OCI-LY7 (cell line): Measurements from ENCODE around the gene RAD51AP2. TPM values are rescaled to one million over a fixed set of nuclear protein-coding genes. Genes with fewer than 3 reads are reported as not detected.

Source experiments
- BruUV-seq: library from RNA; stranded (reverse); fragments of 400-500 nt; replicated peaks from 2 replicates; lab custom pipeline; 2021; lab: Mats Ljungman, UMichigan
- CTCF ChIA-PET: fragments of 300-600 bp; sonication (Branson Sonifier 250); formaldehyde crosslinking; loops from one replicate; lab custom pipeline; 2022; ENCODE audit warnings: antibody characterized with exemption; ENCODE audit not compliant: unreplicated experiment; lab: Charles Lee
- POLR2A ChIA-PET: fragments of 300-600 bp; sonication (Branson Sonifier 250); formaldehyde crosslinking; loops from one replicate; lab custom pipeline; 2022; ENCODE audit warnings: antibody characterized with exemption; lab: Charles Lee
- DNase-seq: peaks from one replicate; pipeline ENCODE4 v3.0.0-alpha.2; 2015; ENCODE audit warnings: low spot score
- H2AFZ ChIP-seq: fragments of 200-600 bp; sonication (generic), shearing (Covaris generic); 2 replicates; pipeline ENCODE4 v1.6.1; 2014; ENCODE audit warnings: mild to moderate bottlenecking, antibody characterized with exemption, low read length, moderate library complexity
- H3K27ac ChIP-seq: fragments of 200-600 bp; sonication (generic); 2 replicates; pipeline ENCODE4 v1.5.1; 2014; ENCODE audit warnings: mixed run types, low read depth, mild to moderate bottlenecking, moderate library complexity, low read length, inconsistent platforms; ENCODE audit not compliant: poor library complexity, severe bottlenecking
- H3K36me3 ChIP-seq: fragments of 200-600 bp; sonication (generic); 2 replicates; pipeline ENCODE4 v1.6.1; 2014; ENCODE audit warnings: mild to moderate bottlenecking, antibody characterized with exemption, low read length, moderate library complexity, mixed read lengths; ENCODE audit not compliant: insufficient read depth
- H3K4me1 ChIP-seq: fragments of 200-600 bp; sonication (generic); 2 replicates; pipeline ENCODE4 v1.5.1; 2014; ENCODE audit warnings: mild to moderate bottlenecking, low read length; ENCODE audit not compliant: insufficient read depth, poor library complexity, severe bottlenecking
- H3K4me2 ChIP-seq: fragments of 200-600 bp; sonication (generic); 2 replicates; pipeline ENCODE4 v1.6.1; 2014; ENCODE audit warnings: mild to moderate bottlenecking, low read length
- H3K4me3 ChIP-seq: fragments of 200-600 bp; sonication (generic); 2 replicates; pipeline ENCODE4 v1.5.1; 2014; ENCODE audit warnings: mild to moderate bottlenecking, low read depth, low read length; ENCODE audit not compliant: poor library complexity, severe bottlenecking
- H3K79me2 ChIP-seq: fragments of 200-600 bp; sonication (generic); 2 replicates; pipeline ENCODE4 v1.6.1; 2016; ENCODE audit warnings: low read depth, mild to moderate bottlenecking, low read length, moderate library complexity, mixed read lengths; ENCODE audit not compliant: insufficient read depth
- H3K9me2 ChIP-seq: fragments of 200-600 bp; sonication (generic); 2 replicates; pipeline ENCODE4 v1.6.1; 2016; ENCODE audit warnings: mild to moderate bottlenecking, low read length, mixed read lengths; ENCODE audit not compliant: insufficient read depth
- H3K9me3 ChIP-seq: fragments of 200-600 bp; sonication (generic); 2 replicates; pipeline ENCODE4 v1.6.1; 2014; ENCODE audit warnings: mild to moderate bottlenecking, mixed run types, low read length, mixed read lengths
- H4K20me1 ChIP-seq: fragments of 200-600 bp; sonication (generic); 2 replicates; pipeline ENCODE4 v1.6.1; 2014; ENCODE audit warnings: mild to moderate bottlenecking, antibody characterized with exemption, low read length, moderate library complexity, mixed read lengths; ENCODE audit not compliant: insufficient read depth
- CTCF ChIP-seq: fragments of 200-600 bp; sonication (generic); conservative IDR thresholded peaks from 2 replicates; pipeline ENCODE4 v1.5.1; 2014; ENCODE audit warnings: mild to moderate bottlenecking, antibody characterized with exemption, low read length, moderate library complexity, mixed read lengths
- EZH2phosphoT487 ChIP-seq: fragments of 200-600 bp; sonication (generic); IDR thresholded peaks from 2 replicates; pipeline ENCODE4 v1.6.1; 2018; ENCODE audit warnings: low read depth, borderline replicate concordance, mild to moderate bottlenecking, mixed run types, antibody characterized with exemption, low read length, moderate library complexity, mixed read lengths
- intact Hi-C: fragments of 100-400 bp; cut with micrococcal nuclease; formaldehyde crosslinking; loops from one replicate; pipeline ENCODE4 v1.10.0; 2022; ENCODE audit not compliant: unreplicated experiment
- total RNA-seq, 2 experiments: library from RNA; depleted of rRNA in 1 of 2; stranded (reverse); fragments of >200 nt in 1 of 2; shearing (Covaris generic) in 1 of 2; gene quantifications; 2 replicates each; pipeline ENCODE4 v1.2.3, GENCODE V29; 2014 to 2022

Gene RAD51AP2
- total RNA-seq, 2 experiments from 2014 or later = 0.35 TPM; not detected in 1

- Histone ChIP-seq H3K9me2 (no peaks in the 10 kb centered on the region), H3K4me3 (no peak overlapping the region), H3K9me3 (no peaks in the 10 kb centered on the region), H2AFZ (no peak overlapping the region), H3K4me2 (no peak overlapping the region), H3K36me3 (no peaks in the 10 kb centered on the region), H3K79me2 (no peaks in the 10 kb centered on the region), H3K27ac (no peak overlapping the region), H3K4me1 (no peaks in the 10 kb centered on the region), H4K20me1 (no peaks in the 10 kb centered on the region)
- CTCF ChIA-PET = no interaction called here
- intact Hi-C loops = loop anchor here (10.0 kb wide), 2 partner anchors 358 to 898 kb away; no protein-coding TSS in a partner anchor
- DNase-seq = no peak
- POLR2A ChIA-PET = no interaction called here
- TF ChIP-seq CTCF (no peak), EZH2phosphoT487 (no peak)
- BruUV-seq = no TSS peak
These were observed 41.4 kb downstream of the RAD51AP2 start for GRCh38 chr2:17476830-17477229.

GRCh38 chr2:17476064-17476463 lies 42.2 kb downstream of the RAD51AP2 start:
- no peak overlapping the region for H2AFZ ChIP-seq
- CTCF ChIA-PET = no interaction called here

More at GRCh38 chr2:17476064-17476463, 42.2 kb downstream of the RAD51AP2 start:
- intact Hi-C loops = loop anchor here (10.0 kb wide), 2 partner anchors 359 to 899 kb away; no protein-coding TSS in a partner anchor
- Histone ChIP-seq H3K9me2 (no peaks in the 10 kb centered on the region), H3K4me3 (no peak overlapping the region), H3K9me3 (no peaks in the 10 kb centered on the region), H3K4me1 (no peaks in the 10 kb centered on the region), H3K36me3 (no peaks in the 10 kb centered on the region), H4K20me1 (no peaks in the 10 kb centered on the region), H3K27ac (no peak overlapping the region), H3K4me2 (no peak overlapping the region), H3K79me2 (no peaks in the 10 kb centered on the region)
- DNase-seq = no peak
- no TSS peak for BruUV-seq
- POLR2A ChIA-PET = no interaction called here
- TF ChIP-seq CTCF (no peak), EZH2phosphoT487 (no peak)
